Measurements from ENCODE around the gene CCDC33. TPM values are rescaled to one million over a fixed set of nuclear protein-coding genes. Genes with fewer than 3 reads are reported as not detected.

Gene CCDC33
- total and polyA plus RNA-seq, 2 experiments from 2014 or later: 0.63 to 0.86 TPM

DNA sequence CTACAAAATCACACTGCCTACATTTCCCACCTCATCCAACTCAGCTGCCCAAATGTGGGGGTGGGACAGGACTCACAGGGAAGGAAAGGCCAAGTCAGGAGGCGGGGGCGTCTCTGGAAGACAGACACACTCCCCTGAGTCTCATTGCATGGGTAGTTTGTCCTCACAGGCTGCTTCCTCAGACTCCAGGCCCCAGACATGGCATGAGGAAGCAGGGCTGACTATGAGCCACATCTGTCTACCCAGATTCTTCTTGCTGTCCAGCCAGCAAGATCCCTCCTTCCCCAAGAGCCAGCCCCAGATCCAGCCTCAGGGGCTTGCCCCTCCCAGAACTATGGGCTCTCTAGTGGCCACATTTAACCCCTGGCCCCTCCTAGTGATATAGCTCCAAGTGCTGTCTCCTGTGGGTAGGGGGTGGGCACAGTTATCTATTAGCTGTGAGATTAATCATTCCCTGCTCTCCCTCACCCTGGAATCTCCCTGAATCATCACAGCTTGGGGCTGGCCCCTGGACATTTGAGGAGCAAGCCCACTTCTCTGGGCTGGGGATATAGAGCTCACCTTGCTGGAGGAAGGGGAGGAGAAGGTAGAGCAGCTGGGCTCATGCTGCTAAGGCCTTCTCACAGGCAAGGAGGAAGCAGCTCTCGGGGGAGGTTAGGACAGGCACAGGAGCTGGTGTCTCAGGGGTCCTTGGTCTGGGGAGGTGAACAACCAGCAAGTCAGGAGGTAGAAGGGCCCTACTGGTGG lies 2.1 kb upstream of the CCDC33 start:
- 92% methylated on average over 3 of the region's 3 CpGs for WGBS (ENCODE audit: low lambda C conversion rate, missing lambda C conversion rate)
- H4K20me1 ChIP-seq (ENCODE audit: insufficient read depth, poor library complexity, severe bottlenecking): no peaks in the 10 kb centered on the region
- no peak overlapping the region for H2AFZ ChIP-seq

DNA sequence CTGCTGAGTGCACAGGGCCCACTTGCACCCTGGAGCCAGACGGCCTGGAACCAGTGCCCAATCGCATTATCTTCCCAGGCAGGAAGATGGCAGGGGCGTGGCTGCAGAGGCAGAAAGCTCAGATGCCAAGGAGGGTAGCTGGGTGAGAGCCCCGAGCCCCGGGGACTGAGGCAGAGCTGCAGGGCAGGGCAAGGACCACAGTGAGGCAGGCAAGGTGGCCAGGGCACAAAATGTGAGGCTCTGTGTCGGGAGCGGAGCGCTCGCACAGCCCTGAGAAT lies 1.6 kb upstream of the CCDC33 start:
- TF ChIP-seq EZH2phosphoT487 (IDR thresholded peaks at IDR 0.05; ENCODE audit: low read depth, severe bottlenecking, unreplicated experiment) (no peak), EZH2 (IDR thresholded peaks at IDR 0.05; ENCODE audit: borderline replicate concordance) (no peak)
- TF ChIP-seq, protein P1, sequence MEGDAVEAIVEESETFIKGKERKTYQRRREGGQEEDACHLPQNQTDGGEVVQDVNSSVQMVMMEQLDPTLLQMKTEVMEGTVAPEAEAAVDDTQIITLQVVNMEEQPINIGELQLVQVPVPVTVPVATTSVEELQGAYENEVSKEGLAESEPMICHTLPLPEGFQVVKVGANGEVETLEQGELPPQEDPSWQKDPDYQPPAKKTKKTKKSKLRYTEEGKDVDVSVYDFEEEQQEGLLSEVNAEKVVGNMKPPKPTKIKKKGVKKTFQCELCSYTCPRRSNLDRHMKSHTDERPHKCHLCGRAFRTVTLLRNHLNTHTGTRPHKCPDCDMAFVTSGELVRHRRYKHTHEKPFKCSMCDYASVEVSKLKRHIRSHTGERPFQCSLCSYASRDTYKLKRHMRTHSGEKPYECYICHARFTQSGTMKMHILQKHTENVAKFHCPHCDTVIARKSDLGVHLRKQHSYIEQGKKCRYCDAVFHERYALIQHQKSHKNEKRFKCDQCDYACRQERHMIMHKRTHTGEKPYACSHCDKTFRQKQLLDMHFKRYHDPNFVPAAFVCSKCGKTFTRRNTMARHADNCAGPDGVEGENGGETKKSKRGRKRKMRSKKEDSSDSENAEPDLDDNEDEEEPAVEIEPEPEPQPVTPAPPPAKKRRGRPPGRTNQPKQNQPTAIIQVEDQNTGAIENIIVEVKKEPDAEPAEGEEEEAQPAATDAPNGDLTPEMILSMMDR (IDR thresholded peaks at IDR 0.05; ENCODE audit: poor library complexity): no peak
- Histone ChIP-seq H4K20me1 (ENCODE audit: insufficient read depth, poor library complexity, severe bottlenecking) (no peaks in the 10 kb centered on the region), H3K4me2 (no peak overlapping the region)

More for the DNA sequence above, 2.1 kb upstream of the CCDC33 start:
- Histone ChIP-seq H3K9me2 (replicated peaks; ENCODE audit: insufficient read depth) (no peaks in the 10 kb centered on the region), H3K4me1 (ENCODE audit: insufficient read depth) (no peaks in the 10 kb centered on the region), H3K27ac (no peak overlapping the region), H3K9me3 (ENCODE audit: low read depth) (no peaks in the 10 kb centered on the region), H3K4me2 (no peak overlapping the region), H3K79me2 (no peaks in the 10 kb centered on the region), H3K27me3 (no peaks in the 10 kb centered on the region), H3K36me3 (replicated peaks; ENCODE audit: insufficient read depth, low read depth) (no peaks in the 10 kb centered on the region), H3K4me3 (no peak overlapping the region)
- DNase-seq (ENCODE audit: low spot score): no peak
- TF ChIP-seq, protein P1 (IDR thresholded peaks at IDR 0.05; ENCODE audit: poor library complexity): no peak
- TF ChIP-seq EZH2phosphoT487 (IDR thresholded peaks at IDR 0.05; ENCODE audit: low read depth, severe bottlenecking, unreplicated experiment) (no peak), EZH2 (IDR thresholded peaks at IDR 0.05; ENCODE audit: borderline replicate concordance) (no peak)

DNA sequence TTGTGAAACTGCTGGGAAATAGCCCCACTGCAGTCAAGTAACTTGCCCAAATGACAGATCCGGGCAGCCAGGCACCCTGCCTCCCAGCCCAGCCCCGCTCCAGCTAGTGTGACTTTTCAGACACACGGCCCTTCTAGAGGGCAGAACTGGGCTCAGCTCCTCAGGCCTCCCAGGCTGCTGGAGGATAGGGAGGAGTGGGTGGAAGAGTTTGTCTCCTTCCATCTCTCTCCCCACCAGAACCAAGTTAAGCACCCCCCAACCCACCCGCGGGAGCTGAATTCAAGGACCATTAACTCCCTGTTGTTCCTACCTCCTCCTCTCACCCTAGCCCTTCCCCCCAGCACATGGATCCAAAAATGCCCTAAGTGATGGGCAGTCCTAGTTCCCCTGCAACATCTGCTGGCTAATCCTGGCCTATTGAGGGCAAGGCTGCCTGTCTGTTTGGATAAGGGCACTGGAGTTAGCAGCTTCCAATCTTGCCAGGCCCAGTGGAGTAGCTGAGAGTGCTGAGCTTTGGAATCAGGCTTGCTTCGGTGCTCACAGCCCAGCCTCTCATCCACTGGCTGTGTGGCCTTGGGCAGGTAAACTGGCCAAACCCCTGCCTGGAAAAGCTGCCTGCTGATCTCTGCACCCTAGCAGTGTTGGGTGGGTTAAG lies 3.1 kb downstream of the CCDC33 start:
- Histone ChIP-seq H3K9me3 (ENCODE audit: low read depth) (no peaks in the 10 kb centered on the region), H3K36me3 (replicated peaks; ENCODE audit: insufficient read depth, low read depth) (no peaks in the 10 kb centered on the region), H3K27me3 (no peaks in the 10 kb centered on the region), H3K27ac (no peak overlapping the region), H3K9me2 (replicated peaks; ENCODE audit: insufficient read depth) (no peaks in the 10 kb centered on the region), H3K4me1 (ENCODE audit: insufficient read depth) (peaks cover 18% of the 10 kb centered on the region), H3K79me2 (no peaks in the 10 kb centered on the region), H2AFZ (no peak overlapping the region), H4K20me1 (ENCODE audit: insufficient read depth, poor library complexity, severe bottlenecking) (no peaks in the 10 kb centered on the region), H3K4me3 (no peak overlapping the region), H3K4me2 (no peak overlapping the region)
- DNase-seq (ENCODE audit: low spot score): no peak
- WGBS (ENCODE audit: low lambda C conversion rate, missing lambda C conversion rate): 65% methylated on average over 6 of the region's 6 CpGs
- TF ChIP-seq, protein P1 (IDR thresholded peaks at IDR 0.05; ENCODE audit: poor library complexity): no peak
- TF ChIP-seq EZH2phosphoT487 (IDR thresholded peaks at IDR 0.05; ENCODE audit: low read depth, severe bottlenecking, unreplicated experiment) (no peak), EZH2 (IDR thresholded peaks at IDR 0.05; ENCODE audit: borderline replicate concordance) (no peak)

More for the DNA sequence above, 1.6 kb upstream of the CCDC33 start:
- no peaks in the 10 kb centered on the region for H3K4me1 ChIP-seq (ENCODE audit: insufficient read depth)
- H3K36me3 ChIP-seq (replicated peaks; ENCODE audit: insufficient read depth, low read depth): no peaks in the 10 kb centered on the region
- H2AFZ ChIP-seq: no peak overlapping the region
- no peaks in the 10 kb centered on the region for H3K9me3 ChIP-seq (ENCODE audit: low read depth)
- H3K9me2 ChIP-seq (replicated peaks; ENCODE audit: insufficient read depth): no peaks in the 10 kb centered on the region
- H3K27me3 ChIP-seq: no peaks in the 10 kb centered on the region
- 98% methylated on average over 9 of the region's 9 CpGs for whole genome bisulfite sequencing (ENCODE audit: low lambda C conversion rate, missing lambda C conversion rate)
- H3K79me2 ChIP-seq: no peaks in the 10 kb centered on the region
- no peak overlapping the region for H3K27ac ChIP-seq
- H3K4me3 ChIP-seq: no peak overlapping the region
- no peak for DNase-seq (ENCODE audit: low spot score)
